ENCODE measurements around the gene ZNF311. TPM values are rescaled to one million over a fixed set of nuclear protein-coding genes. Genes with fewer than 3 reads are reported as not detected.

ZNF311 gene
- total and polyA plus RNA-seq, 9 of the 15 experiments (the other 6 are each of a cell fraction or from before 2014, with no cell fraction given) = 5.1 to 10.0 (median 7.5) TPM

GRCh38 chr6:28980852-28981430, 24.2 kb downstream of the ZNF311 start (continued):
- TF ChIP-seq ETV6 (IDR thresholded peaks at IDR 0.05; ENCODE audit: borderline replicate concordance in 1 of 2, low read depth in 2 of 2, low read length in 1 of 2) (peak in 1 of 2 experiments; percentile 74; a peak in 3 of 4 replicates), ETV6 (CRISPR knock-in tag; IDR thresholded peaks at IDR 0.05; ENCODE audit: borderline replicate concordance) (no peak), VEZF1 (CRISPR knock-in tag; IDR thresholded peaks at IDR 0.05) (peak; percentile 57), E2F8 (IDR thresholded peaks at IDR 0.05; ENCODE audit: low read depth, partially characterized antibody) (peak; percentile 53), KDM1A (IDR thresholded peaks at IDR 0.05) (peak; percentile 58 to 79; a peak in 3 of 4 replicates), ZNF324 (CRISPR knock-in tag; IDR thresholded peaks at IDR 0.05) (no peak), PRPF4 (IDR thresholded peaks at IDR 0.05; ENCODE audit: insufficient read depth, low read depth, low read length, poor library complexity, severe bottlenecking) (no peak), ZC3H8 (IDR thresholded peaks at IDR 0.05) (0 out of 2 replicates have a peak, but pooled peaks have one; percentile 42), MGA (IDR thresholded peaks at IDR 0.05) (no peak), ETV5 (CRISPR knock-in tag; IDR thresholded peaks at IDR 0.05; ENCODE audit: low read depth) (peak; percentile 88), NFE2L1 (tag; IDR thresholded peaks at IDR 0.05; ENCODE audit: borderline replicate concordance, low read depth) (no peak), HMG20B (CRISPR knock-in tag; IDR thresholded peaks at IDR 0.05) (no peak)
